ENCODE data around the gene CLDN19.
"Not testable (repeated sequence)": the region's sequence is repeated elsewhere in the genome, so short reads cannot be mapped to it uniquely, and the experiment has no call there.

Gene CLDN19

DNA sequence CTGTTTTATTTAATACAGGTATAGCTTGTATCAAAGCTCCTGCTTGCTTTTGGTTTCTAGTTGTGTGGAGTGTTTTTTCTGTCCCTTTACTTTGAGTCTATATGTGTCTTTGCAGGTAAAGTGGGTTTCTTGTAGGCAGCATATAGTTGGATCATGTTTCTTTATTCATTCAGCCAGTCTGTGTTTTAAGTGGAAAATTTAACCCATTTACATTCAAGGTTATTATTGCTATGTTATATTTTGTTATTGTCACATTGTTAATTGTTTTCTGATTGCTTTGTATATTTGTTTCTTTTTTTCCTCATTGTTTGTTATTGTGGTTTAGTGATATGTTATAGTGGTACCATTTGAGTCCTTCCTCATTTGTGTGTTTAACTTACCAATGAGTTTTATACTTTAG is 26.7 kb downstream of the CLDN19 start:
- TF ChIP-seq, protein P1, sequence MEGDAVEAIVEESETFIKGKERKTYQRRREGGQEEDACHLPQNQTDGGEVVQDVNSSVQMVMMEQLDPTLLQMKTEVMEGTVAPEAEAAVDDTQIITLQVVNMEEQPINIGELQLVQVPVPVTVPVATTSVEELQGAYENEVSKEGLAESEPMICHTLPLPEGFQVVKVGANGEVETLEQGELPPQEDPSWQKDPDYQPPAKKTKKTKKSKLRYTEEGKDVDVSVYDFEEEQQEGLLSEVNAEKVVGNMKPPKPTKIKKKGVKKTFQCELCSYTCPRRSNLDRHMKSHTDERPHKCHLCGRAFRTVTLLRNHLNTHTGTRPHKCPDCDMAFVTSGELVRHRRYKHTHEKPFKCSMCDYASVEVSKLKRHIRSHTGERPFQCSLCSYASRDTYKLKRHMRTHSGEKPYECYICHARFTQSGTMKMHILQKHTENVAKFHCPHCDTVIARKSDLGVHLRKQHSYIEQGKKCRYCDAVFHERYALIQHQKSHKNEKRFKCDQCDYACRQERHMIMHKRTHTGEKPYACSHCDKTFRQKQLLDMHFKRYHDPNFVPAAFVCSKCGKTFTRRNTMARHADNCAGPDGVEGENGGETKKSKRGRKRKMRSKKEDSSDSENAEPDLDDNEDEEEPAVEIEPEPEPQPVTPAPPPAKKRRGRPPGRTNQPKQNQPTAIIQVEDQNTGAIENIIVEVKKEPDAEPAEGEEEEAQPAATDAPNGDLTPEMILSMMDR (conservative IDR thresholded peaks at IDR 0.05; ENCODE audit: control insufficient read depth, insufficient read depth, low read depth, low read length) = no peak
- DNase-seq (ENCODE audit: low read depth) = no peak
- no peak overlapping the region for H3K4me3 ChIP-seq (ENCODE audit: control insufficient read depth, low read depth, low read length)

DNA sequence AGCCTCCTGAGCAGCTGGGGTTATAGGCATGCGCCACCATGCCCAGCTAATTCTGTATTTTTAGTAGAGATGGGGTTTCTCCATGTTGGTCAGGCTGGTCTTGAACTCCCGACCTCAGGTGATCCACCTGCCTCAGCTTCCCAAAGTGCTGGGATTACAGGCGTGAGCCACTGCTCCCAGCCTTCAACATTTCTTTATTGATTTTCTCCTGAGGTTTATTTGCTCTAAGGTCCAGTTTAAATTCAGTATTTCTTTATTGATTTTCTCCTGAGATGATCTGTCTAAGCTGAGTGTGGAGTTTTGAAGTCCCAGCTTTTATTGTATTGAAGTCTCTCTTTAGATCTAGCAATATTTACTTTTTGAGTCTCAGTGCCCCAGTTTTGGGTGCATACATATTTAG is 27.2 kb downstream of the CLDN19 start:
- not testable (repeated sequence) for DNase-seq (ENCODE audit: low read depth); H3K4me3 ChIP-seq (ENCODE audit: control insufficient read depth, low read depth, low read length)

DNA sequence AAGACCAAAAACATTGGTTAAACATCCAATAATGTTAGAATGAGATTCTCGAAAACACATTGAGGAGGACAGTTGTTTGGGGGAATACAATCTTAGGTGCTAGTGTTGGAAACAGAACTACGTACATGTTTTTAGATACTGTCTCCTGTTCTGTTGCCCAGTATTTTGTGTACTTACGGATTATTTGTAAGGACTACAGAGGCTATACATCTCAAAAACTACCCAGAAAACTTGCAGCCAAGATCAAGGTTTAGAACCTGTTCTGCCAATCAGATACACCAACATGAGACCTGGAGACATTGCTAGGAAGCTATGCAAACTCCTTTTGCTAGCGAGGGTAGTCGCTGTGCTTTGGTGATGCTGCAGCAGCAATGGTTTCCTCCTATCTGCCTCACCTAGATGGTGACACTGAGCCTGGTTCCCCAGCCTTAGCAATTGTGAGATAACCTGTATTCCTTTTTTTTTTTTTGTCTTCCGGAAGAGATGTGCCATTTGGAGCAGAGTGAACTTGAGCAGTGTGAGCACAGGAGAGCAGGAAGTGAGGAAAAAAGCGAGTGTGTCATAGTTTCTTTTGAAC is 36.1 kb downstream of the CLDN19 start:
- TF ChIP-seq, protein P1 (conservative IDR thresholded peaks at IDR 0.05; ENCODE audit: control insufficient read depth, insufficient read depth, low read depth, low read length) = no peak

DNA sequence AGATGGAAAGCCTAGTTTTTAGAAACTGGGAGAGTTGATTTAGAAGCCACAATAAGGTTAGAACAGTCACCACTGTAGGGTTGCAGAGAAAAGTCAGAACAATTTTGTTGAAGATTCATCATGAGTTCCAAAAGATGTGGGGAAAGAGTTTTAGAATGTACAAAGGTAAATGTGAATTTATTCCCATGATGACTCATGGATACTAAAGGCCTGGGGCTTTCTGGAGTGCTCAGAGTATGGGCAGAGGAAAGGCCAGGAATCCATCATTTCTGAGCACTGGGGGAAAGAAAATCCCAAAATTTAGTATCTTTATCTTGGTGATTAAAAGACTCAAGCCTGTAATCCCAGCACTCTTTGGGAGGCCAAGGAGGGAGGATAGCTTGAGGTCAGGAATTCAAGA is 40.0 kb downstream of the CLDN19 start:
- H3K4me3 ChIP-seq (ENCODE audit: control insufficient read depth, low read depth, low read length) = no peak overlapping the region
- TF ChIP-seq, protein P1 (conservative IDR thresholded peaks at IDR 0.05; ENCODE audit: control insufficient read depth, insufficient read depth, low read depth, low read length) = no peak
- DNase-seq (ENCODE audit: low read depth) = peak; percentile 49

More for the DNA sequence above, 36.1 kb downstream of the CLDN19 start:
- H3K4me3 ChIP-seq (ENCODE audit: control insufficient read depth, low read depth, low read length) = no peak overlapping the region
- no peak for DNase-seq (ENCODE audit: low read depth)

DNA sequence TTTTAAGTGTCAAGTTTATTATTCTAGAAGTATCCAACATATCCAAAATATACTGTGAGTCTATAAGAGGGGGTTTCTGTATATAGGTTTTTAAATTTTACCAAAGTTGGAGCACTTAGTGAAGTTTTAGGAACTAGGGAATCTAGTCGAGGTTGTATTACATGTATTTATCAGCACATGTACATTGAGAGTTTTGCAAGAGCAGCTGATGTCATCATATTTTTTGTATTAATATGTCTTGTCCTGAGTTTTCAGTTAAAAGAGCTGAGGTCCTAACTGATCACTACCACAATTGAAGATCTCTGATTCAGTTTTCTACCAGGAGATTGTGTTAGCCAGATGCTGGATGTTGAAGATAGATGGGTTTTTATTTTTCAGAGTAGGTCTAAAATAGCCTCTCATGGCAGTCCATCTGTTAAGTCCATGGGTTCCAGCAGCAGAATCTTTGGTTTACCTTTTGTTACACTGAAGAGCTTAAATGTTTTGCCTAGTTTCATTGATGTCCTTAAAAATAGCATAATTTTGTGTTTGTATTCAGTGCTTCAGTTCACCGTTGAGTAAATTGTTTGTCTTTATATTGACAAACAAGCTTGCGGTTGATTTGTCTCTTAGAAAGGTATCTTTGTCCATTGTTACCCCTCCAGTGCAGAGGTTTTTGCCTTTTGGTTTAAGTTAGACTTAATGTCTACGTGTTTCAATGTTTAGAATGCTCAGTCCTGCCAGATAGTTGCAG is 41.8 kb downstream of the CLDN19 start:
- H3K4me3 ChIP-seq (ENCODE audit: control insufficient read depth, low read depth, low read length) = no peak overlapping the region
- TF ChIP-seq, protein P1 (conservative IDR thresholded peaks at IDR 0.05; ENCODE audit: control insufficient read depth, insufficient read depth, low read depth, low read length) = no peak
- no peak for DNase-seq (ENCODE audit: low read depth)

DNA sequence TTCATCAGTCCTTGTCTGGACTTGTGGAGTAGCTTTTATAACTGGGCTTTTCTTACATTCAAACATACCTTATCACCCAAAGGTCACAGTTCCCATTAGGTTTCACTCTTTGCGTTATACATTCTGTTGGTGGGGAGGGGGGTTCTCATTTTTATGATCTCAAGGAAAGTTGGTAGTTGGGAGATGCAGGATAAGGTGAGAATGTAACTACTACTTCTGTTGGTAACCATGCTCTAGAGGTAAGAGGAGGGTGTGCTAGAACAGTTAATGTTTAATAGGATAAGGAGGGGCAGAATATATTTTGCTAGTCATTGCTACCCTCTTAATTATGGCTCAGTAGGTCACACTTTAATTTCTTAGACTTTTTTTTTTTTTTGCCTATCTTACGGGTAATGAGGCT is 47.1 kb downstream of the CLDN19 start:
- no peak overlapping the region for H3K4me3 ChIP-seq (ENCODE audit: control insufficient read depth, low read depth, low read length)
- TF ChIP-seq, protein P1 (conservative IDR thresholded peaks at IDR 0.05; ENCODE audit: control insufficient read depth, insufficient read depth, low read depth, low read length) = no peak

DNA sequence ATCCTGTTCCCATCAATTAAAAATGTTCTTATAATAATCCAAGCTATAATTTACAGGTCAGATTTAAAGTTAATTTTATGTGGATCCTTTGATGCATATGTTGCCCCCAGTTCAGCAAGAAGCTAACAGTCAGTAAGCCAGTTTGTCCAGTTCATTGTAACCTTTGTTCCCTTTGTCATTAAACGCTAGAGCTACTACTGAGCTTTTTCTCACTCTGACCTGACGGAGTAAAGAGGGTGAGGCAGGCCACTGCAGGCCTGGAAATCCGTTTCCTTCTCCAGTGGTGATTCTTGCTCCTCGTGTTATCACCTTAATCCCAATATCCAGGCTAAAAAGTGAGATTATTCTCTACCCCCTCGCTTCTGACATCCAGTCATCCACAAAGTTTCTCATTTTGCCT is 47.6 kb downstream of the CLDN19 start:
- TF ChIP-seq, protein P1 (conservative IDR thresholded peaks at IDR 0.05; ENCODE audit: control insufficient read depth, insufficient read depth, low read depth, low read length) = no peak
- no peak overlapping the region for H3K4me3 ChIP-seq (ENCODE audit: control insufficient read depth, low read depth, low read length)
- no peak for DNase-seq (ENCODE audit: low read depth)

More for the DNA sequence above, 47.1 kb downstream of the CLDN19 start:
- no peak for DNase-seq (ENCODE audit: low read depth)

Measured in fibroblast of mammary gland (primary cell).